Smooth muscle cell (in vitro differentiated cells): ENCODE measurements around the gene GPX8. TPM values are rescaled to one million over a fixed set of nuclear protein-coding genes. Genes with fewer than 3 reads are reported as not detected.
A peak's percentile ranks its signal among the peaks of the same experiment; 100 is the strongest.

Source experiments
- DNase-seq: peaks from one replicate; lab custom pipeline; 2025; ENCODE audit not compliant: unreplicated experiment; lab: John Stamatoyannopoulos, UW
- H2AFZ ChIP-seq: fragments of 200-600 bp; sonication (generic); 2 replicates; pipeline ENCODE4 v1.6.0; 2016; ENCODE audit warnings: antibody characterized with exemption, low read depth, mild to moderate bottlenecking
- H3F3A ChIP-seq: fragments of 200-600 bp; sonication (generic); 2 replicates; pipeline ENCODE4 v1.6.0; 2017; ENCODE audit warnings: antibody characterized with exemption, low read depth
- H3K27ac ChIP-seq: fragments of 200-600 bp; sonication (generic); 2 replicates; pipeline ENCODE4 v1.5.1; 2016; ENCODE audit warnings: low read depth, mild to moderate bottlenecking
- H3K27me3 ChIP-seq: fragments of 200-600 bp; sonication (generic); 2 replicates; pipeline ENCODE4 v1.6.1; 2016; ENCODE audit warnings: low read depth, mild to moderate bottlenecking
- H3K36me3 ChIP-seq: fragments of 200-600 bp; sonication (generic); 2 replicates; pipeline ENCODE4 v1.5.1; 2016; ENCODE audit warnings: low read depth
- H3K4me1 ChIP-seq: fragments of 200-600 bp; sonication (generic); 2 replicates; pipeline ENCODE4 v1.5.1; 2016; ENCODE audit warnings: low read depth
- H3K4me2 ChIP-seq: fragments of 200-600 bp; sonication (generic); 2 replicates; pipeline ENCODE4 v1.6.0; 2016; ENCODE audit warnings: mild to moderate bottlenecking
- H3K4me3 ChIP-seq: fragments of 200-600 bp; sonication (generic); 2 replicates; pipeline ENCODE4 v1.5.1; 2016; ENCODE audit warnings: mild to moderate bottlenecking
- H3K79me2 ChIP-seq: fragments of 200-600 bp; sonication (generic); 2 replicates; pipeline ENCODE4 v1.6.0; 2016; ENCODE audit warnings: low read depth, mild to moderate bottlenecking
- H3K9ac ChIP-seq: fragments of 200-600 bp; sonication (generic); 2 replicates; pipeline ENCODE4 v1.6.0; 2016; ENCODE audit warnings: low read depth
- H3K9me3 ChIP-seq: fragments of 200-600 bp; sonication (generic); replicated peaks from 2 replicates; pipeline ENCODE4 v1.5.1; 2016; ENCODE audit warnings: low read depth
- H4K20me1 ChIP-seq: fragments of 200-600 bp; sonication (generic); 2 replicates; pipeline ENCODE4 v1.6.0; 2016; ENCODE audit warnings: low read depth
- WGBS: methylation state at CpG from one replicate; pipeline ENCODE4 v1.1.7; 2016; ENCODE audit warnings: low lambda C conversion rate; 5-methylcytosine and 5-hydroxymethylcytosine counted together
- polyA plus RNA-seq: library from polyadenylated mRNA; unstranded; fragments of >200 nt; fragmentation: Nextera tagmentation; extraction: Ambion mirVana; gene quantifications from 2 replicates; pipeline ENCODE4 v1.2.1, GENCODE V29; 2016
- total RNA-seq: library from RNA; depleted of rRNA; stranded (reverse); fragments of >200 nt; gene quantifications from 2 replicates; pipeline ENCODE4 v1.2.3, GENCODE V29; 2014
- TF ChIP-seq, protein P1 (sequence below): fragments of 200-600 bp; sonication (generic); IDR thresholded peaks from 2 replicates; pipeline ENCODE4 v1.5.1; 2017; ENCODE audit warnings: borderline replicate concordance, mild to moderate bottlenecking, antibody characterized with exemption; ENCODE audit not compliant: insufficient read depth, poor library complexity, severe bottlenecking

The GPX8 gene
- total and polyA plus RNA-seq, 2 experiments from 2014 or later: 230 to 306 TPM

DNA sequence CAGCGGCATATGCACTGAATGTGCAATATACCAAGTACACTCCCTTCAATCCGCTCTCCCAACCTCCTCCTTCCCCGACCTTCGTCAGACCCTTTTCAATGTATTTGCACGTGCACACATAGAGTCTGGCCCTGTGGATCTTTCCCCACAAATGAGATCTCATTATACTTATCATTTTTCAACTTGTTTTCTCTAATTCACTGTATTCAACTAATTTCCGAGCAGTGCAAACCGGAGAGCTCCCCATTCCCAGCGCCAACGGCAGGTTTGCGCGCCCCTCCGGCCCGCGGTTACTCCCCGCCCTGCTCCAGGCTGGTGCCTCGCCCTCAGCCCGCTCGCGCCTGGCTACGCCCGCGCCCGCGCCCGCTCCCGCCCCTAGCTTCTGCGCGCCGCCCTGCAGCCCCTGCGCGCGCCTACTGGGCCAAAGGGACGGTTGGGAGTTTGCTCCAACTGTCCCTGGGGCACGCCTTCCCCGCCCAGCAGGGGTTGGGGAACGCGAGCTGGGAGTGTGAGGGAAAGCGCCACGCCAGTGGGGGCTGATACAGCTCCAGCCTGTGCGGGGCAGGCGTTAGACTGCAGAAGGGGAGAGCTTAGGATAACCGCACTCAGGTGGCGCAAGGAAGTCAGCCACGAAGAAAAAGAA, 16.3 kb downstream of the GPX8 start:
- H3K4me1 ChIP-seq: peaks cover 11% of the 10 kb centered on the region
- 1% methylated on average over 39 of the region's 44 CpGs for WGBS
- no peaks in the 10 kb centered on the region for H3K9me3 ChIP-seq
- no peak overlapping the region for H3K27ac ChIP-seq
- H3K9ac ChIP-seq: no peak overlapping the region
- H3K36me3 ChIP-seq: no peaks in the 10 kb centered on the region
- peaks cover 79% of the 10 kb centered on the region for H3K27me3 ChIP-seq
- H3F3A ChIP-seq: no peaks in the 10 kb centered on the region
- peak overlapping the region; percentile 87 for H3K4me2 ChIP-seq
- H3K4me3 ChIP-seq: peak overlapping the region; percentile 53
- peak overlapping the region; percentile 73 for H2AFZ ChIP-seq
- peak; percentile 16 for DNase-seq
- no peaks in the 10 kb centered on the region for H3K79me2 ChIP-seq
- H4K20me1 ChIP-seq: no peaks in the 10 kb centered on the region
- TF ChIP-seq, protein P1, sequence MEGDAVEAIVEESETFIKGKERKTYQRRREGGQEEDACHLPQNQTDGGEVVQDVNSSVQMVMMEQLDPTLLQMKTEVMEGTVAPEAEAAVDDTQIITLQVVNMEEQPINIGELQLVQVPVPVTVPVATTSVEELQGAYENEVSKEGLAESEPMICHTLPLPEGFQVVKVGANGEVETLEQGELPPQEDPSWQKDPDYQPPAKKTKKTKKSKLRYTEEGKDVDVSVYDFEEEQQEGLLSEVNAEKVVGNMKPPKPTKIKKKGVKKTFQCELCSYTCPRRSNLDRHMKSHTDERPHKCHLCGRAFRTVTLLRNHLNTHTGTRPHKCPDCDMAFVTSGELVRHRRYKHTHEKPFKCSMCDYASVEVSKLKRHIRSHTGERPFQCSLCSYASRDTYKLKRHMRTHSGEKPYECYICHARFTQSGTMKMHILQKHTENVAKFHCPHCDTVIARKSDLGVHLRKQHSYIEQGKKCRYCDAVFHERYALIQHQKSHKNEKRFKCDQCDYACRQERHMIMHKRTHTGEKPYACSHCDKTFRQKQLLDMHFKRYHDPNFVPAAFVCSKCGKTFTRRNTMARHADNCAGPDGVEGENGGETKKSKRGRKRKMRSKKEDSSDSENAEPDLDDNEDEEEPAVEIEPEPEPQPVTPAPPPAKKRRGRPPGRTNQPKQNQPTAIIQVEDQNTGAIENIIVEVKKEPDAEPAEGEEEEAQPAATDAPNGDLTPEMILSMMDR: peak; percentile 13

DNA sequence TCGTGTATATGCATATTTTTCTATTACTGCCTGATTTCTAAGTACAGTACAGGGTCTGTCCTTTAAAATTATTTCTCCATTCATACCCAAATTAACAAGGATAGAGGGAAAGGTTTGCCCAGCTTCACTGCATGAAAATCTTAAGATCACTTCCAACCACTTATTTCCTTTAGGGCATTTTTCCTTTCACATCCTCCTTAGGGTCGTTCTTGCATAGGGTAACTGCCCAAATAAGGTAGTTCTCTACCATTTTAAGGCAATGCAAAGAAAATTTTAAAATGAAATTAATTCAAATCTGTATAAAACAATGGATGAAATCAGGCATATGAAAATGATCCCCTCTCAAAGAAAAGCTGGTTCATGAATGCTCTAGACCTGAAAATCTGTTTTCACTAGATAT, 17.1 kb downstream of the GPX8 start:
- H2AFZ ChIP-seq: no peak overlapping the region
- peak overlapping the region; percentile 53 for H3K4me3 ChIP-seq
- H3K27ac ChIP-seq: no peak overlapping the region
- DNase-seq: no peak
- H3K9ac ChIP-seq: no peak overlapping the region
- TF ChIP-seq, protein P1: no peak
- no peaks in the 10 kb centered on the region for H4K20me1 ChIP-seq
- no peaks in the 10 kb centered on the region for H3K36me3 ChIP-seq
- 13% methylated on average over 2 of the region's 2 CpGs for WGBS
- H3K27me3 ChIP-seq: peaks cover 87% of the 10 kb centered on the region
- H3K79me2 ChIP-seq: no peaks in the 10 kb centered on the region
- no peaks in the 10 kb centered on the region for H3K9me3 ChIP-seq
- H3K4me2 ChIP-seq: peak overlapping the region; percentile 87
- H3K4me1 ChIP-seq: peaks cover 11% of the 10 kb centered on the region
- no peaks in the 10 kb centered on the region for H3F3A ChIP-seq

DNA sequence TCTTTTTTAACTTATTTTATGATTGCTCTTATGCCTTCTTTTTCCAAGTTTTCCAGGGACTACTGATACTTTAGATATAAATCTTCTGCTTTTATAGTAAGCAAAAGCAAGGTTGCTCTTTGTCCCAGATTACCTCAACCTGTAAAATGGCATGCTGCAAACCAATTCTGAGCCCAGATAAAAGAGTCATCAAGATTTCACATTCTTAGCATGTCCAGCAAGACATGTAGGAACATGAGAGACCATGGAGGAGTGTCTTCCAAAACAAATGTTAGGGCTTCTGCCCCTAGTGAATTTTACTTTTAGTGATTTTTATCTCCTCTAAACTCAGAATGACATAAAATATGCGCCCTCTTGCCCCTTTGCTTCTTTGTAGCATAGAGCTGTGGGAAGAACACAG, 20.0 kb downstream of the GPX8 start:
- H3K9ac ChIP-seq: no peak overlapping the region
- no peak for DNase-seq
- peaks cover 7% of the 10 kb centered on the region for H3K4me1 ChIP-seq
- TF ChIP-seq, protein P1: no peak
- H3K79me2 ChIP-seq: no peaks in the 10 kb centered on the region
- H2AFZ ChIP-seq: no peak overlapping the region
- H3K9me3 ChIP-seq: no peaks in the 10 kb centered on the region
- H3K27me3 ChIP-seq: peaks cover 98% of the 10 kb centered on the region
- no peaks in the 10 kb centered on the region for H3K36me3 ChIP-seq
- WGBS: 64% methylated on average over 1 of the region's 1 CpG
- no peaks in the 10 kb centered on the region for H3F3A ChIP-seq
- H3K4me2 ChIP-seq: no peak overlapping the region
- H4K20me1 ChIP-seq: no peaks in the 10 kb centered on the region
- no peak overlapping the region for H3K27ac ChIP-seq
- H3K4me3 ChIP-seq: no peak overlapping the region

DNA sequence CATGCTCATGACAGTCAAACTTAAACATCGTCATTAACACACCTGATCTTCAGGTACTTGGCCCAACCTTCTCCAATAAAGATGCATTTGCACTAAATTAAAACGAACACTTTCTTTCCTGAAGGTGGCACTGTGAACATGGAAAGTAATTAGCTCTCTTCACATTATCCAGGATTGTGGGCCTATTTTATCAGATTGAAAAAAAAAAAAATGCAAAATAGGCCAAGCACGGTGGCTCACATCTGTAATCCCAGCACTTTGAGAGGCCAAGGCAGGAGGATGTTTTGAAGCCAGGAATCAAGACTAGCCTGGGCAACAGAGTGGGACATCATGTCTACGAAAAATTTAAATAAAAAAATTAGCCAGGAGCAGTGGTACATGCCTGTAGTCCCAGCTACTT, 27.4 kb downstream of the GPX8 start:
- H3K79me2 ChIP-seq: no peaks in the 10 kb centered on the region
- WGBS: 54% methylated on average over 4 of the region's 4 CpGs
- H3K27me3 ChIP-seq: peaks cover 72% of the 10 kb centered on the region
- TF ChIP-seq, protein P1: peak; percentile 24
- H3K9me3 ChIP-seq: no peaks in the 10 kb centered on the region
- no peak overlapping the region for H3K4me3 ChIP-seq
- no peaks in the 10 kb centered on the region for H3K4me1 ChIP-seq
- H3K27ac ChIP-seq: no peak overlapping the region
- H4K20me1 ChIP-seq: no peaks in the 10 kb centered on the region
- no peaks in the 10 kb centered on the region for H3F3A ChIP-seq
- no peak overlapping the region for H2AFZ ChIP-seq
- no peaks in the 10 kb centered on the region for H3K36me3 ChIP-seq
- no peak overlapping the region for H3K4me2 ChIP-seq
- H3K9ac ChIP-seq: no peak overlapping the region
- no peak for DNase-seq
